ENCODE data around the gene TXNRD2. TPM values are rescaled to one million over a fixed set of nuclear protein-coding genes. Genes with fewer than 3 reads are reported as not detected.
"Not testable (repeated sequence)": the region's sequence is repeated elsewhere in the genome, so short reads cannot be mapped to it uniquely, and the experiment has no call there.

The TXNRD2 gene
- total RNA-seq, 2 donors from 2014 or later, result 22.3 to 29.5 TPM

DNA sequence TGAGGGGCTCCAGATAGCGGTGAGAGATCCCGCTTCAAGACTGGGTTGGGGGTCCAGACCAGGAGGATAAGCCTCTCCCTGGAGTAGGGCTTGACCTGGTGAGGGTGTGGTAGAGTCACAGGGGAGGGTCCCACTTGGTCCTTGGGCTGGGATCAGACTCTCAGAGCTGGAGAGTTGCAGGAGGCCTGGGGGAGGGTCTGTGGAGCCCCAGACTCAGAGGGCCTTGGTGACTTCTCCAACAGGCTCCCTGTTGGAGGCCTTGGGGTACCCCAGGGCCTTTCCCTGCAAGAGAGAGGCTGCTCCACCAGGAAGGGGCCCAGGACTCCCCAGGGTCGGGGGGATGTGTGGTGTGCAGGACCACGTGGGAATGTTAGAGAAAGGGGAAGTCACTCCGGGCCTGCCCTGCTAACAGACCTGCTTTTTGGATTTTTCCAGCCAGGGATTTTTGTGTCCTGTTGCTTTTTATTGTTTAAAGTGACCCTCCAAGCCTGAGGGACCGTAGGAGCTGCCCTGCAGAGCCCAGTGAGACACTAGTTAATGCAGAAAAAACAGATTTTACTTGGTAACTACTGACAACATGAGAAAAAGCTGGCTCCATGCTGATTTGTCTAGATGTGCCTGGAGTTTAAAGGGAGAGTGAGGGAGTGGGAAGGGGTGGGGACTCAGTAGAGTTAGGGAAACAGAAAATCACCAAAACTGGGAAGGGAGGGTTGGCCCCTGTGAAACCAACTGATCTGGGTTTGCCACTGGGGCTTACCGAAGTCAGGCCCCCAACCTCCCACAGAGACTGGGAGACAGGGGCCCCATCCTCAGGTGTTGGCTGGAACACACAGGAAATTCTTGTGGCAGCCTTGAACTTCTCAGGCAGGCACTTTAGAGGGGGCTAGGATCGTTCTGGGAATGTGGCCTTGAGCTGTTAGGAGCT, 801 bp upstream of the TXNRD2 start:
- H3K27me3 ChIP-seq, result no peaks in the 10 kb centered on the region
- H3K36me3 ChIP-seq, result no peaks in the 10 kb centered on the region
- no peak for DNase-seq
- peak overlapping the region; percentile 81 for H3K27ac ChIP-seq
- intact Hi-C loops (cut with DNase I), result no loop called here
- H3K4me3 ChIP-seq, result peak overlapping the region; percentile 74
- no peaks in the 10 kb centered on the region for H3K4me1 ChIP-seq
- TF ChIP-seq, protein P1, sequence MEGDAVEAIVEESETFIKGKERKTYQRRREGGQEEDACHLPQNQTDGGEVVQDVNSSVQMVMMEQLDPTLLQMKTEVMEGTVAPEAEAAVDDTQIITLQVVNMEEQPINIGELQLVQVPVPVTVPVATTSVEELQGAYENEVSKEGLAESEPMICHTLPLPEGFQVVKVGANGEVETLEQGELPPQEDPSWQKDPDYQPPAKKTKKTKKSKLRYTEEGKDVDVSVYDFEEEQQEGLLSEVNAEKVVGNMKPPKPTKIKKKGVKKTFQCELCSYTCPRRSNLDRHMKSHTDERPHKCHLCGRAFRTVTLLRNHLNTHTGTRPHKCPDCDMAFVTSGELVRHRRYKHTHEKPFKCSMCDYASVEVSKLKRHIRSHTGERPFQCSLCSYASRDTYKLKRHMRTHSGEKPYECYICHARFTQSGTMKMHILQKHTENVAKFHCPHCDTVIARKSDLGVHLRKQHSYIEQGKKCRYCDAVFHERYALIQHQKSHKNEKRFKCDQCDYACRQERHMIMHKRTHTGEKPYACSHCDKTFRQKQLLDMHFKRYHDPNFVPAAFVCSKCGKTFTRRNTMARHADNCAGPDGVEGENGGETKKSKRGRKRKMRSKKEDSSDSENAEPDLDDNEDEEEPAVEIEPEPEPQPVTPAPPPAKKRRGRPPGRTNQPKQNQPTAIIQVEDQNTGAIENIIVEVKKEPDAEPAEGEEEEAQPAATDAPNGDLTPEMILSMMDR (IDR thresholded peaks at IDR 0.05), result no peak
- H3K9me3 ChIP-seq, result no peaks in the 10 kb centered on the region
- H3K9ac ChIP-seq (ENCODE audit: low read depth in 2 of 2, low read length in 2 of 2), result peak overlapping the region; percentile 90 to 98

GRCh38 chr22:19940536-19941364, 868 bp downstream of the TXNRD2 start:
- intact Hi-C loops (cut with DNase I), result no loop called here
- Histone ChIP-seq H3K27ac (peak overlapping the region; percentile 81), H3K9me3 (no peaks in the 10 kb centered on the region), H3K4me3 (peak overlapping the region; percentile 74), H3K27me3 (no peaks in the 10 kb centered on the region), H3K9ac (ENCODE audit: low read depth in 2 of 2, low read length in 2 of 2) (peak overlapping the region; percentile 90 to 98), H3K4me1 (no peaks in the 10 kb centered on the region), H3K36me3 (no peaks in the 10 kb centered on the region)
- TF ChIP-seq, protein P1 (IDR thresholded peaks at IDR 0.05), result no peak
- no peak for DNase-seq

DNA sequence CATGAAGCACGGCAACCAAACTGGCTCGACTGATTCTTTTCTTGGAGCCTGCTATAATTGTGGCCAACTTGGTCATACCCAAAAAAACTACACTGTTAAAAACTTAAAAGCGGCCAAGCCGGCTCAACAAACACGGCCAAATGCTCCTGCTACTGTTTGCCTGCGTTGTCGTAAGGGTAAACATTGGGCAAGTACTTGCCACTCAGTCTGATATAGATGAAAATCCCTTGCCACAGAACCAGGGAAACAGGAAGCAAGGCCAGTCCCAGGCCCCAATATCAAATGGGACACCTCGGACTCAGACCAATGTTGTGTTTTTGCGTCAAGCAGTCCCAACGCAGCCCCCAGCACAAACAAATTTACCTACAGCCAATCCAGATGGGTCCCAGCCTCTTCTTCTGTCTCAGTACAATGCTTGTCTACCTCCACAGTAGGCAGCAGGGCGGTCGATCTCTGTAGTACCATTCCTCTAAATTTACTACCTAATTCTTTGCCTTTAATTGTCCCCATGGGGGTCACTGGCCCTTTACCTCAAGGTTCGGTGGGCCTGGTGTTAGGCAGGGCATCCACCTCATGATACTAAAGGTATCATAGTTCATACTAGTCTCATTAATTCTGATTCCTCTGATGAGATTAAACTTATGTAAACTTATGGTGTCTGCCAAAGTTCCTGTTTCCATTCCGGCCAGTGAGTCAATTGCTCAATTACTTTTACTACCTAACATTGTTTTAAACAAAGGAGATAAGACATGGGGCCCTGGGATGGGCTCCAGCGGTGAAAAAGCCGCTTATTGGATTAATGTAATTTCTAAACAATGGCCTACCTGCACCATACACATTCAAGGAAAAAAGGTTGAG, 3.8 kb downstream of the TXNRD2 start:
- H3K36me3 ChIP-seq, result no peaks in the 10 kb centered on the region
- H3K9ac ChIP-seq (ENCODE audit: low read depth in 2 of 2, low read length in 2 of 2), result no peak overlapping the region
- H3K27ac ChIP-seq, result no peak overlapping the region
- TF ChIP-seq, protein P1 (IDR thresholded peaks at IDR 0.05), result no peak
- H3K27me3 ChIP-seq, result no peaks in the 10 kb centered on the region
- H3K9me3 ChIP-seq, result no peaks in the 10 kb centered on the region
- no peak overlapping the region for H3K4me3 ChIP-seq
- DNase-seq, result no peak
- H3K4me1 ChIP-seq, result no peaks in the 10 kb centered on the region
- intact Hi-C loops (cut with DNase I), result loop anchor here (10.0 kb wide), 1 partner anchor 73 kb away; no protein-coding TSS in a partner anchor

GRCh38 chr22:19936513-19936912, 5.1 kb downstream of the TXNRD2 start:
- intact Hi-C loops (cut with DNase I), result loop anchor here (10.0 kb wide), 1 partner anchor 72 kb away; no protein-coding TSS in a partner anchor
- no peaks in the 10 kb centered on the region for H3K9me3 ChIP-seq
- no peak for DNase-seq
- no peaks in the 10 kb centered on the region for H3K27me3 ChIP-seq
- H3K36me3 ChIP-seq, result no peaks in the 10 kb centered on the region
- H3K4me3 ChIP-seq, result no peak overlapping the region
- TF ChIP-seq, protein P1 (IDR thresholded peaks at IDR 0.05), result no peak
- H3K4me1 ChIP-seq, result no peaks in the 10 kb centered on the region
- no peak overlapping the region for H3K9ac ChIP-seq (ENCODE audit: low read depth in 2 of 2, low read length in 2 of 2)
- no peak overlapping the region for H3K27ac ChIP-seq

DNA sequence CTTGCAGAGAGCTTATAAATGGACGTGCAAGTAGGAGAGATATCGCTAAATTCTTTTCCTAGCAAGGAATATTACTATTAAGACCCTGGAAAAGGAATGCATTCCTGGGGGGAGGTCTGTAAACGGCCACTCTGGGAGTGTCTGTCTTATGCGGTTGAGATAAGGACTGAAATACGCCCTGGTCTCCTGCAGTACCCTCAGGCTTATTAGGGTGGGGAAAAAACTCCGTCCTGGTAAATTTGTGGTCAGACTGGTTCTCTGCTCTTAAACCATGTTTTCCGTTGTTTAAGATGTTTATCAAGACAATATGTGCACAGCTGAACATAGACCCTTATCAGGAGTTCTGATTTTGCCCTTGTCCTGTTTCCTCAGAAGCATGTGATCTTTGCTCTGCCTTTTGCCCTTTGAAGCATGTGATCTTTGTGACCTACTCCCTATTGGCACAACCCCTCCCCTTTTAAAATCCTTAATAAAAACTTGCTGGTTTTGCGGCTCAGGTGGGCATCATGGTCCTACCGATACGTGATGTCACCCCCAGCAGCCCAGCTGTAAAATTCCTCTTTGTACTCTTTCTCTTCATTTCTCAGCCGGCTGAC, 6.4 kb downstream of the TXNRD2 start:
- not testable (repeated sequence) for H3K27me3 ChIP-seq; H3K9ac ChIP-seq (ENCODE audit: low read depth in 2 of 2, low read length in 2 of 2); H3K36me3 ChIP-seq; DNase-seq; H3K9me3 ChIP-seq; H3K27ac ChIP-seq; H3K4me1 ChIP-seq; H3K4me3 ChIP-seq
- intact Hi-C loops (cut with DNase I), result loop anchor here (10.0 kb wide), 1 partner anchor 70 kb away; no protein-coding TSS in a partner anchor
